Stimulated activated CD8-positive, alpha-beta memory T cell treated with anti-CD3 and anti-CD28 coated beads, Interleukin-2, amount 100 ng/mL, for 48 hours (primary cell): Measurements from ENCODE around the gene WNT8B.

Experiments used
- DNase-seq, 2 donors: peaks; one replicate each; pipeline ENCODE4 v3.0.0-alpha.2; 2020; ENCODE audit warnings: low read depth in 2 of 2

Gene WNT8B

DNA sequence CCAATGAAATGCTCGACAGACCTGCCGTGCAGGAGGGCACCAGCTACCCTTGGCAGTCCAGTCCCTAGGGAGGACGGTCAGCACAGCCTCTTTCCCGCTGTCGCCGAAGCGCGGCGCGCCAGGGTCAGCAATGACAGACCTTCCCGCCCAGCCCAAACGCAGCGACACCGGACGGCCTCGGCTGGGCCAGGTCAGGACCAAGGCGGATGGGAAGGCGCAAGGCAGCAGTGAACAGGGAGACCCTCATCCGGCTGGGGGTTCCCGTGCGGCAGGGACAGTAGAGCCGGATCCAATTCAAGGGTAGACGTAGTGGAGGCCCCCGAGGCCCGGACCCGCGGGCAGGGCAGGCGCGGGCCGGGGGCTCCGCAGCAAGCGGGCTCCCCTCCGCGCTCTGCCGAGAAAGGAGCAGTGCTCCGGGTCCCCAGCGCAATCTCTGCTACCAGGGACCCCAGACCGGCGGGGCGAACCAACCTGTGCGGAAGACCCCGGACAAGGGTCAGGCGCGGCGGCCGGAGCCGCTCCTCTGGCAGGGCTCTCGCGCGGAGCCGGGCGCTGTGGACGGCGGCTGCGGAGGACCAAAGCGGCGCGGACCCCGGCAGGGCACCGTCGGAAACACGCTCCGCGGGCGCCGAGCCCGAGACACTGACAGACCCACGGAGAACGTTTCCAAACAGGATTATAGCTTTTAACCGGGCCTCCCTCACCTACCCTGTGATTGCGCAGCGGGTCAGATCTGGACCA lies 56.7 kb downstream of the WNT8B start, which contains the start of gene SEC31B:
TSS of gene SEC31B (minus strand) at position 551 of the 741 bp plus-strand sequence. CDS start 2,909 bp downstream, outside the sequence.
- DNase-seq, result no peak

DNA sequence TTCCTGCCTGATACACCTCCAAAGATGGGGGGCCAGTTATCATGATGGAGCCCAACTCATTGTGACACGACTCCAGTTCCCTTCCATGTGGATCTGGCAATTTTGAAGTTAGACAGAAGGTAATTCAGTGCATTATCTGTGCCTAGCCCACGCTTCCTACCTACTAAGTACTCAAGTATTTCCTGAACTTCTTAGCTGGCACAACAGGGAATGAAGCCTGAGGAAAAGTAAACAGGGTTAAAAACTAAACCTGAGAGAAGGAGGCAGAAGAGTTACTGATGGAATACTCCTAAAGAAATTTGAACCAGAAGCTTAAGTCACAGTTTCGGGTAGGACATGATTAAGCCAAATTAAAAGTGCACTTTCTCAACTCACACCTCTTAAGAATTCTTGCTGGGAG lies 58.0 kb downstream of the WNT8B start:
- no peak for DNase-seq

DNA sequence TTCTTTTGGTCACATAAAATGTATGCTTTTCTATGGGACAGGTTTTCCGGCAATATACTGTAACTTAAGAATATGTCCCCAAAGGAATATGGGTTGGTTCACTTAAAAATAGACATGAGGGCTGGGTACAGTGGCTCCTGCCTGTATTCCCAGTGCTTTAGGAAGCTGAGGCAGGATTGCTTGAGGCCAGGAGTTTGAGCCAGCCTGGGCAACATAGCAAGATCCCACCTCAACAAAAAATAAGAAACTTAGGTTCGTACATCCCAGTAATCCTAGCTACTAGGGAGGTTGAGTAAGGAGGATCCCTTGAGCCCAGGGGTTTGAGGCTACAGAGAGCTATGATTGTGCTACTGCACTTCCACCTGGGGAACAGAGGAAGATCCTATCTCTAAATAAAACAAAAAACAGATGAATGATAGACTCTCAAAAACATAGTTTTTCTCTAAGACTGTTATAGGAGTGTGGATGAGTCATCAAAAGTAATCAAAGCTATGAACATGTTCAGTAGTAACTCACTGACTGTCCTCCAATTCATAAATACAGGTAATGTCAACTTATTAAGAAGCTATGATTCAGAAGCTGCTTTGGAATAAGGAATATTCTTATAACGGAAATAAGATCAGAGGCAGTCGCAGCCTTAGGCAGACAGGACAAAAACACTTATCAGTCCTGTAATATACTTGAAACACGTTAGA lies 59.4 kb downstream of the WNT8B start:
- DNase-seq, result no peak

DNA sequence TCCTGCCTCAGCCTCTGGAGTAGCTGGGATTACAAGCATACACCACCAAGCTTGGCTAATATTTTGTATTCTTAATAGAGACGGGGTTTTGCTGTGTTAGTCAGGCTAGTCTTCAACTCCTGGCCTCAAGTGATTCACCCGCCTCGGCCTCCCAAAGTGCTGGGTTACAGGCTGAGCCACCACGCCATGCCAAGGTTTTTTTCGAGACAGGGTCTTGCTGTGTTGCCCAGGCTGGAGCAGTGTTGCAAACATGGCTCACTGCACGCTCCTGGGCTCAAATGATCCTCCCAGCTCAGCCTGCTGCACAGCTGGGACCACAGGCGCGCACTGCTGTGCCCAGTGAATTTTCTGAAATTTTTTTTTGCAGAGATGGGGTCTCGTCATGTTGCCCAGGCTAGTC lies 60.1 kb downstream of the WNT8B start:
- DNase-seq, result no peak

DNA sequence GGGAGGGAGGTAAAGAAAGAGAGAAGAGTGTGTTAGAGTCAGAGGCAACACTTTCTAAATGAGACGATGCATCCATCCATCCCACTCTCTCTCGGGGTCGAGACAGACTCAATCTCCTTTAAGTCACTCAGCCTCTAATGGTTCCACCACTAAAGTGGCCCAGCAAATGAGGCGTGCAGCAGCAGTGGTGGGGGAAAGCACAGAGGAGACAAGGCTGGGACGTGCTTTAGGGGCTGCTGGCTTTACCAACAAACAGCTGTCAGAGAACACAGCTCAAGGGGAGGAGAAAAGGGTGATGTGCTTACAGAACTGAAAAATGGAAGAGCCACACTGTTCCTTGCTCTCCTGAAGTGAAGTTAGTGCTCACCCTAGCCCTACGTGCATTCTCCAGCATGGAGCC lies 61.4 kb downstream of the WNT8B start:
- no peak for DNase-seq

DNA sequence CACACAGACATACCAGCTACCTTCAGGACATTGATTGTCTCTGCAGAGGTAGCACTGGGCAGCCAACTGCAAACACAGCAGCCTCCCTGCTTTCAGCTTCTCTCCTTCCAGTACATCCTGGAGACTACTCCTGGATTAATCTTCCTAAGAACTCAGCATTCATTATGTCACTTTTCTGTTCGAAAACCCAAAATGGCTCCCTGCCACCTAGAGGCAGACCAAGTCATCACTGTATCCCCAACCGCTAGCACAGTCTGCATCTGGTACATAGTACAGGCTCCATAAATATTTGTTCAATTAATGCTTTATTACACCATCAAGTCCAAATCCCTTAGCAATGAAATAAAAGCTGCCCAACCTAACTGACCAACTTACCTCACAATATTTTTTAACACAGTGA lies 61.8 kb downstream of the WNT8B start:
- DNase-seq, result no peak

DNA sequence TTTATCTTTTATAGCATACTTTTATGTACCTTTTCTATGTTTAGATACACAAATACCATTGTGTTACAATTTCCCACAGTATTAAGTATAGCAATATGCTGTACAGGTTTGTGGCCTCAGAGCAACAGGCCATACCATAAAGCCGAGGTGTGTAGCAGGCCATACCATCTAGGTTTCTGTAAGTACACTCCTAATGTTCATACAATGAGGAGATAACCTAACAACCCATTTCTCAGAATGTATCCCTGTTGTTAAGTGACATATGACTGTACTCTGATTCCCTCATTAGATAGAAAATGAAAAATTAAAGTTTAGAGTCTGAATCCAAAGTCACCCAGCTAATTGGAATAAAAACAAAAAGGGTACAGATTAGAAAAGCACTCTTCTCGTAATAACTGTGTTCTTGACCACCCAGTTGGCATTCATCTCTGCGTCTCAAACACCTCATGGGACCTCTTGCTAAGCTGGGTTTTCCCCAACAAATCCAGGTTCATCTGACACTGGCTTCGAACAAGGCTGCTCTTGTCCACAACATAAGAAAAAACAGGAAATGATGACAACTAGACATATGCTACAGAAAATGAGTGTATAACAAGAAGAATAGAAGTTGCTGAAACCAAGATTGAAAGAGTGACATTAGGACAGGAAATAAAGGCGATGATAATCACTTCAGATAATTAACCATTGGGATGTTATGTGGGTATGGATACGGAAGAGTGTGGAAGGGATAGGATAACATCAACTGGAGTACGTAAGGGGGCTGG lies 65.5 kb downstream of the WNT8B start:
- DNase-seq, result no peak

DNA sequence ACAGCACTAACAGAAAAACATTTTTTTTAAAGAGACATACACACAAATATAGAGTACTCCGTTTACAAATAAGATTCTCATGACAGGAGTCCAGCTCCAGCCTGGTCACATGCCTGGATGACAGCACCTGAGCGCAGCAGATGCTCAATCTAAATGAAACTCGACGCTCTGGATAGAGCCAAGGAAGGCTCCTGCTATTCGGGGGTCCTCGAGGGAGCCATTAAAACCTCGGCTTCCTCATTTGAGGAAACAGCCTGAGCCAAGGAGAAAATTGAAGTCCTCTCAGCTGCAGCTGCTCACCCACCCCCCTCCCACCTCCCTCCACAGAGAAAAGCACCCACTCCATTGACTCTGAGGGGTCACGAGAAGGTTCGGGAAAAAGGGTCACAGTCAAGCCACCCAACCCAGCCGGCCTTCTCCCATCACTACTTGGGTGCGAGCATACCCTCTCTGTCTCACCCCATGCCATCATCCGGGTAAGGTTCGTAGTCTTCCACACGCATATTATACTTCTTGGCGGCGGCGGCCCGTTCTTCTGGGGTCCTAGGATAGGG lies 66.2 kb downstream of the WNT8B start:
- DNase-seq, result no peak

DNA sequence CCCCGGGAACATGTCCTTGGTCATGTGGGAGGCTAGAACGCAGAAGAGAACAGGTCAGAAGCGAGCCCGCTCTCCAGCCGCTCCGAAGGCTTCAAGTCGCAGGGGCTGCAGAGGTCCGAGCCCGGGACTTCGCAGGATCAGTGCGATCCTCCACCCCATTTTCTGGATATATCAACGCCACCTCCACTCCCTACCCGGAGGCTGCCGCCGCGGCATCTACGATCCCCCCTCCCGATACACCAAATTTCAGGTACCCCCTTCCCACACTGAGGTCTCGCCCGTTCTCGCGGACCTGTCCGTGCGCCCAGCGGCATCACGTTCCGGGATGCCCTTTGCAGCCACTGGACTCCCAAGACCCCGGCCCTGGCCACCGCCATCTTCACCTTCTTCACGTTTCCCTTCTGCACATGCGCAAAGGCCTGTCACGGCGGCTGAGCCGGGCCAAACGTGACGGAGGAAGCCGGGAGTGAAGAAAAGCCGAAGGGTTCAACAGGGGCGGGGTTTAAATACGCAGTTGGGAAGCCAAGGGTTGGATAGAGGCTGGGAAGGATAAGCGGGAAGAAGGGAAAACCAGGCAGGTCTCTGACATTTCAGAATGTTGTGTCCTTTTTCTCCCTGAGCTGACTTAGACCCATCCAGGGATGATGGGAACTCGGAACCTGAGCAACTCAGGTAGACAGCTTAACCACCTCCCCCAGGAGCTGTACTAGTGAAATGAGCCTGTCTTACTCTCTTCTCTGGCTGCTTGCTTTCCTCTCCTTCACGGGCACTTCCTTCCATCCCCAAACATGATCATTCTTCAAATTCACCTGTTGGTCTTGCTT lies 66.9 kb downstream of the WNT8B start, which contains the start of gene NDUFB8:
TSS of gene NDUFB8 (minus strand) at position 397 of the 824 bp plus-strand sequence. CDS start at position 377, 20 bp downstream.
- peak; percentile 83 to 86 for DNase-seq

DNA sequence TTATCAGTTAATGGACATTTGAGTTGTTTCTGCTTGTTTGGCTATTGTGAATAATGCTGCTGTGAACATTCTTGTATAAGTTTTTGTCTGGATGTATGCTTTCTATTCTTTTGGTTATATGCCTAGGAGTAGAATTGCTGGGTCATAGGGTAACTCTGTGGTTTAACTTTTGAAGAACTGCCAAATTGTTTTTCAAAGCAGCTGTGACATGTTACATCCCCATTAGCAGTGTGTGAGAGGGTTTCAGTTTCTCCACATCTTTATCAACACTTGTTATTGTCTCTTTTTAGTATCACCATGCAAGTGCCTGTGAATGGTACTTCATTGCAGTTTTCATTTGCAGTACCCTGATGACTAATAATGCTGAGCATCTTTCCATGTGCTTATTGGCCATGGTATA lies 69.0 kb downstream of the WNT8B start:
- DNase-seq, result no peak
